Activated CD4-positive, alpha-beta T cell treated with anti-CD3 and anti-CD28 coated beads, Interleukin-2, amount 10 ng/mL, durations not matched to agents 24 days and 14 days (primary cell): Measurements from ENCODE around the gene PPP1R16B. TPM values are rescaled to one million over a fixed set of nuclear protein-coding genes. Genes with fewer than 3 reads are reported as not detected.

Source experiments
- DNase-seq: peaks from one replicate; pipeline ENCODE4 v3.0.0; 2022
- H3K27ac Mint-ChIP-seq: one replicate; pipeline ENCODE4 v1.8.0; 2022; ENCODE audit warnings: mild to moderate bottlenecking, mixed read lengths
- H3K27me3 Mint-ChIP-seq: one replicate; pipeline ENCODE4 v1.8.0; 2022; ENCODE audit warnings: mixed read lengths
- H3K36me3 Mint-ChIP-seq: one replicate; pipeline ENCODE4 v1.8.0; 2022; ENCODE audit warnings: low read depth, mild to moderate bottlenecking, mixed read lengths
- H3K4me1 Mint-ChIP-seq: one replicate; pipeline ENCODE4 v1.8.0; 2021; ENCODE audit warnings: mixed read lengths
- H3K4me3 Mint-ChIP-seq: one replicate; pipeline ENCODE4 v1.8.0; 2022; ENCODE audit warnings: mild to moderate bottlenecking, moderate library complexity, mixed read lengths
- H3K9me3 Mint-ChIP-seq: one replicate; pipeline ENCODE4 v1.8.0; 2021; ENCODE audit warnings: mixed read lengths
- intact Hi-C: fragments of 100-400 bp; cut with micrococcal nuclease; formaldehyde crosslinking; loops from one replicate; pipeline ENCODE4 v1.15.1; 2023
- total RNA-seq: library from RNA; stranded (reverse); gene quantifications from 2 replicates; pipeline ENCODE4 v1.2.3, GENCODE V29; 2022

PPP1R16B gene
- 133 TPM in 2 replicates for total RNA-seq

GRCh38 chr20:38805502-38805957 is at the start of gene PPP1R16B:
PPP1R16B (plus strand) TSS chr20:38805697; CDS start chr20:38835926, 30,229 bp downstream.
- peaks cover 48% of the 10 kb centered on the region for H3K4me1 Mint-ChIP-seq
- no peaks in the 10 kb centered on the region for H3K9me3 Mint-ChIP-seq
- H3K4me3 Mint-ChIP-seq, result peak within 1 kb of the TSS; percentile 92
- intact Hi-C loops, result loop anchor here (1.0 to 2.0 kb wide), 6 partner anchors 17 to 88 kb away; partner anchors contain the start of gene ACTR5
- peak within 1 kb of the TSS; percentile 96 for H3K27ac Mint-ChIP-seq
- peak; percentile 95 for DNase-seq
- peaks cover 34% of the 10 kb centered on the region for H3K36me3 Mint-ChIP-seq
- no peaks in the 10 kb centered on the region for H3K27me3 Mint-ChIP-seq

DNA sequence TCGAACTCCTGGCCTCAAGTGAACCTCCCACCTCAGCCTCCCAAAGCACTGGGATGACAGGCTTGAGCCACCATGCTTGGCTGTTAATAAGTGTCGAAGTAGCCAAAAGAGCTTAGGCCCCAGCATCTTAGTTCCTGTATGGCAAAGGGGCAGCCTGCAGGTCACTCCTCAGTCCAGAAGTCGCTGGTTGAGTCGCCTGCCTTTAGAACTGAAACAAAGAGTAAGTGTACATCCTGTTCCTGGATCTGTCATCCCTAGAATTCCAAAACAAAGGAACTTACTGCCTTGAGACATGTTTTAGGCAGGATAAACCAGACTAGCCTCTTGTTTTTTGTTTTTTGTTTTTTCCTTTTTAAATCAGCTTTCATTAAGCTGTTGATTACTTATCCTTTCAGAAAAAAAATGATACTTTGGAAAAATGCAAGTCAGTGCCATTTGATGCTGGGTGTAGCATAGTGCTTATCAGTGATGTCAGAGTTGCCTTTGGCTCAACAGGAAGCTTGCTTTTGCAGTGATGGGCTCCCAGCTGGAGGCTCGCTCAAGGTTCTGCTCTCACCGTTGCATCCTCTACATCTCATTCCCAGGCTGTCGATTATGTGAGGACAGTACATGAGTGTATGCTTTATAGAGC is 48.2 kb upstream of the PPP1R16B start:
- no peaks in the 10 kb centered on the region for H3K9me3 Mint-ChIP-seq
- peaks cover 7% of the 10 kb centered on the region for H3K4me1 Mint-ChIP-seq
- no peak overlapping the region for H3K27ac Mint-ChIP-seq
- intact Hi-C loops, result no loop called here
- H3K36me3 Mint-ChIP-seq, result peaks cover 63% of the 10 kb centered on the region
- no peaks in the 10 kb centered on the region for H3K27me3 Mint-ChIP-seq
- no peak overlapping the region for H3K4me3 Mint-ChIP-seq
- DNase-seq, result no peak

DNA sequence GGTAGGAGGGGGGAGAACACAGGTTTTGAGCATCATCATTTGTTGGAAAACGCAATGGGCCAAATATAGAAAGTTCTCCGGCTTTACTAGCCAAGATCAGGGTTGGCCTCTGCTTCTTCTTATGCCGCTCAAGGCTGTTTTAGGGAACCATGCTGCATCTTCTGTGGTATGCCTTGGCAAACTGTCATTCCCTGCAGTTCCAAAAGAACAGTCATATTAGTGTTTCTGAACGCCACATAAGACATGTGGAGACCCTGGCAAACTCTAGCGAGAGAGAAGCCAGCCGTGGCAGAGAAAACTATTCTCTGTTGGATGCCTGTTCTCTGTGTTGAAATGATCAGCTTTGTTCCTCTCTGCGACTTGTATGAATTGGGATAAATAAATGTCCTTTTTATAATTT is 46.4 kb upstream of the PPP1R16B start:
- Mint-ChIP-seq H3K9me3 (no peaks in the 10 kb centered on the region), H3K27me3 (no peaks in the 10 kb centered on the region), H3K36me3 (peaks cover 68% of the 10 kb centered on the region), H3K27ac (no peak overlapping the region), H3K4me3 (no peak overlapping the region), H3K4me1 (peaks cover 18% of the 10 kb centered on the region)
- intact Hi-C loops, result no loop called here
- no peak for DNase-seq

GRCh38 chr20:38760978-38761377 is 44.5 kb upstream of the PPP1R16B start:
- intact Hi-C loops, result no loop called here
- DNase-seq, result no peak
- H3K4me3 Mint-ChIP-seq, result no peak overlapping the region
- no peak overlapping the region for H3K27ac Mint-ChIP-seq
- no peaks in the 10 kb centered on the region for H3K9me3 Mint-ChIP-seq
- peaks cover 24% of the 10 kb centered on the region for H3K4me1 Mint-ChIP-seq
- peaks cover 66% of the 10 kb centered on the region for H3K36me3 Mint-ChIP-seq
- no peaks in the 10 kb centered on the region for H3K27me3 Mint-ChIP-seq

- no peak overlapping the region for H3K27ac Mint-ChIP-seq
- DNase-seq, result no peak
- peaks cover 24% of the 10 kb centered on the region for H3K4me1 Mint-ChIP-seq
- intact Hi-C loops, result no loop called here
- H3K36me3 Mint-ChIP-seq, result peaks cover 69% of the 10 kb centered on the region
- H3K9me3 Mint-ChIP-seq, result no peaks in the 10 kb centered on the region
- H3K4me3 Mint-ChIP-seq, result no peak overlapping the region
- H3K27me3 Mint-ChIP-seq, result no peaks in the 10 kb centered on the region
Measured at GRCh38 chr20:38762174-38762573, 43.3 kb upstream of the PPP1R16B start.

- Mint-ChIP-seq H3K27me3 (no peaks in the 10 kb centered on the region), H3K36me3 (peaks cover 71% of the 10 kb centered on the region), H3K9me3 (no peaks in the 10 kb centered on the region), H3K4me1 (peaks cover 24% of the 10 kb centered on the region), H3K27ac (peak overlapping the region; percentile 39), H3K4me3 (no peak overlapping the region)
- no peak for DNase-seq
- intact Hi-C loops, result loop anchor here (1.0 kb wide), 1 partner anchor 131 kb away; no protein-coding TSS in a partner anchor
Measured at GRCh38 chr20:38763616-38764015, 41.9 kb upstream of the PPP1R16B start.

DNA sequence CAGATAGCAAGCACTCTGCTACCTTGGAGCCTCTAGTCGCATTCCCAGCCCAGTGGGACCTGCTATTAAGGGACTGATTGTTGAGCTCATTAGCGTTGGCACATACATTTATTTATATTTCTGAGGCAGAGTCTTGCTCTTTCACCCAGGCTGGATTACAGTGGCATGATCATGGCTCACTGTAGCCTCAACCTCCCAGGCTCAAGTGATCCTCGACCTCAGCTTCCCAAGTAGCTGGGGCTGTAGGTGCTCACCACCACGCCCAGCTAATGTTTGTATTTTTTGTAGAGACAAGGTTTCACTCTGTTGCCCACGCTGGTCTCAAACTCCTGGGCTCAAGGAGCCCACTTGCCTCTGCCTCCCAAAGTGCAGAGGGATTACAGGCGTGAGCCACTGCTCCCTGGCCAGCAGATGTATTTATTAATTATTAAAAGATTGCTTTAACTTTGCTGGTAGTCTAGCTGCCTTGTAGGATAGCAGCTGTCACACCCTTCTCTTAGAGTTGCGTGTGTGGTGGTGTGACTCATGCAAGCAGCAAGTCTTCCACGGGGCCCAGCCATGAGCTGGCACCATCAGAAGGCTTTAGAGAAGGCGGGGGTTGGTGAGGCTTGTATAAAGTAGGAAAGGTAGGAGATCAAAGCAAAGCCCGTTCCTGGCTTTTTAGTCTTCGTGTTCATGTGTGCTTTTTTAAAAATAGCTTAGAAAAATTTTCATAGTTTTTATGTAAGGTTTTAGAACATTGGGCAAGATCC is 40.8 kb upstream of the PPP1R16B start:
- no peaks in the 10 kb centered on the region for H3K27me3 Mint-ChIP-seq
- H3K4me1 Mint-ChIP-seq, result peaks cover 24% of the 10 kb centered on the region
- DNase-seq, result peak; percentile 73
- no peaks in the 10 kb centered on the region for H3K9me3 Mint-ChIP-seq
- intact Hi-C loops, result no loop called here
- no peak overlapping the region for H3K4me3 Mint-ChIP-seq
- peaks cover 73% of the 10 kb centered on the region for H3K36me3 Mint-ChIP-seq
- H3K27ac Mint-ChIP-seq, result no peak overlapping the region

GRCh38 chr20:38766071-38766470 is 39.4 kb upstream of the PPP1R16B start:
- Mint-ChIP-seq H3K36me3 (peaks cover 64% of the 10 kb centered on the region), H3K27ac (no peak overlapping the region), H3K4me3 (no peak overlapping the region), H3K27me3 (no peaks in the 10 kb centered on the region), H3K4me1 (peaks cover 24% of the 10 kb centered on the region), H3K9me3 (no peaks in the 10 kb centered on the region)
- intact Hi-C loops, result no loop called here
- DNase-seq, result no peak

GRCh38 chr20:38769376-38770295 is 35.9 kb upstream of the PPP1R16B start:
- DNase-seq, result no peak
- H3K27me3 Mint-ChIP-seq, result no peaks in the 10 kb centered on the region
- peaks cover 5% of the 10 kb centered on the region for H3K4me1 Mint-ChIP-seq
- H3K27ac Mint-ChIP-seq, result no peak overlapping the region
- no peak overlapping the region for H3K4me3 Mint-ChIP-seq
- H3K36me3 Mint-ChIP-seq, result peaks cover 65% of the 10 kb centered on the region
- intact Hi-C loops, result no loop called here
- H3K9me3 Mint-ChIP-seq, result peaks cover 7% of the 10 kb centered on the region

- Mint-ChIP-seq H3K27ac (no peak overlapping the region), H3K4me1 (no peaks in the 10 kb centered on the region), H3K9me3 (peaks cover 7% of the 10 kb centered on the region), H3K4me3 (no peak overlapping the region), H3K27me3 (no peaks in the 10 kb centered on the region), H3K36me3 (peaks cover 69% of the 10 kb centered on the region)
- DNase-seq, result no peak
- intact Hi-C loops, result no loop called here
Measured at GRCh38 chr20:38770546-38770945, 35.0 kb upstream of the PPP1R16B start.

GRCh38 chr20:38770970-38771369 is 34.5 kb upstream of the PPP1R16B start:
- Mint-ChIP-seq H3K4me3 (no peak overlapping the region), H3K27ac (no peak overlapping the region), H3K4me1 (peaks cover 2% of the 10 kb centered on the region), H3K27me3 (no peaks in the 10 kb centered on the region), H3K36me3 (peaks cover 65% of the 10 kb centered on the region), H3K9me3 (peaks cover 7% of the 10 kb centered on the region)
- DNase-seq, result no peak
- intact Hi-C loops, result no loop called here

DNA sequence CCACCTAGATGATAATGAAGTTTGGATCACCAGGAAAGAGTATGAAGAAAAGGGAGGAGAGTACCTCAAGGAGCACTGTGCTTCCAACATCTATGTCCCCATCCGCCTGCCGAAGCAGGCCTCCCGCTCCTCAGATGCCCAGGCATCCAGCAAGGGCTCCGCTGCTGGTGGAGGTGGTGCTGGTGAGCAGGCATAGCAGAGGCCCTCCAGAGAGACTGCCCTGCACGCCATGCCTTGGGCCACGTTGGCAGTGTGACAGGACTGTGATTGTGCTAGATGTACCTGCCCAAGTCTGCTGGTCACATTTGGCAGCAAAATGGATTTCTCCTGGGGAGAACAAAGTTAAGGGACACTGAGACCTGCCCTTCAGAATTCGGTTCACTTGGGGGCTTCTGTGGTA is 33.9 kb upstream of the PPP1R16B start:
- Mint-ChIP-seq H3K27ac (no peak overlapping the region), H3K36me3 (peaks cover 60% of the 10 kb centered on the region), H3K4me3 (no peak overlapping the region), H3K27me3 (no peaks in the 10 kb centered on the region), H3K4me1 (peaks cover 3% of the 10 kb centered on the region), H3K9me3 (peaks cover 7% of the 10 kb centered on the region)
- intact Hi-C loops, result no loop called here
- no peak for DNase-seq

DNA sequence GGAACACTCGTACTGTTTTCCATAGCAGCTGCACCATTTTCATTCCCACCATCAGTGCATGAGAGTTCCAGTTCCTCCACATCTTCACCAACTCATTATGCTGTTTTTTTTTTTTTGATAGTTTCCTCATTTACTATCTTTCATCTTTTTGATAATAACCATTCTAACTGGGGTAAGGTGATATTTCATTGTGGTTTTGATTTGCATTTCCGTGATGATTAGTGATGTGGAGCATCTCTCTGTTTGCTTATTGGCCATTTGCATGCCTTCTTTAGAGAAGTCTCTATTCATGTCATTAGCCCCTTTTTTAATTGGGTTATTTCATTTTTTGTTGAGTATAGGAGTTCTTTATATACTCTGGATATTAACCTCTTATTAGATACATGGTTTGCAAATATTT is 31.3 kb upstream of the PPP1R16B start:
- intact Hi-C loops, result no loop called here
- H3K27ac Mint-ChIP-seq, result no peak overlapping the region
- no peak overlapping the region for H3K4me3 Mint-ChIP-seq
- DNase-seq, result no peak
- no peaks in the 10 kb centered on the region for H3K27me3 Mint-ChIP-seq
- H3K36me3 Mint-ChIP-seq, result peaks cover 55% of the 10 kb centered on the region
- H3K4me1 Mint-ChIP-seq, result peaks cover 3% of the 10 kb centered on the region
- H3K9me3 Mint-ChIP-seq, result peaks cover 7% of the 10 kb centered on the region
